HG03439 (cell line): ENCODE data around the gene IL1RL1.
A peak's percentile ranks its signal among the peaks of the same experiment; 100 is the strongest.

Source experiments
- ATAC-seq: cut with Tn5 transposase; IDR thresholded peaks from one replicate; pipeline ENCODE4 v1.9.1; 2021; ENCODE audit warnings: mild to moderate bottlenecking, moderate library complexity; ENCODE audit not compliant: unreplicated experiment

The IL1RL1 gene

DNA sequence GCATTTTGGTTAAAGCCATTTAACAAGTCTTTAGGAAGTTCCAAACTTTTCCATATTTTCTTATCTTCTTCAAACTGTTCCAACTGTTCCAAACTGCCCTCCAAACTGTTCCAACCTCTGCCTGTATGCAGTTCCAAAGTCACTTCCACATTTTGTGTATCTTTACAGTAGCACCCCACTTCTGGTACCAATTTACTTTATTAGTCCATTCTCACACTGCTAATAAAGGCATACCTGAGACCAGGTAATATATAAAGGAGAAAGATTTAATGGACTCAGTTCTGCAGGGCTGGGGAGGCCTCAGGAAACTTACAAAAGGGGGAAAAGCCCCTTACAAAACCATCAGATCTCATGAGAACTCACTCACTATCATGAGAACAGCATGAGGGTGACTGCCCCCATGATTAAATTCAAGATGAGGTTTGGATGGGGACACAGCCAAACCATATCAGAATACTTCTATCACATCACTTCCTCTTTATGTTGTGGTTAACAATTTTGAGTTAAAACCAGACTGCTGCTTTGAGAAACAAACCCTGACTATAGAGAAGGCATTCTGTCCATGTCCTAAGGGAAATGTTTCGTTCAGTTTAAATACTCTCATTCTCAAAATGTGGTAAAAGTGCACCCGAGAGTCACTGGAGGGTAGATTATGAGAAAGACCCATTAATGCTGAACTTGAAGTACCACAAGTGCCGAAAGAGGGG, 55.2 kb downstream of the IL1RL1 start:
- peak; percentile 52 for ATAC-seq

- ATAC-seq, result peak; percentile 66
Measured at GRCh38 chr2:102367331-102367971, 56.1 kb downstream of the IL1RL1 start.

GRCh38 chr2:102368461-102369109, 57.2 kb downstream of the IL1RL1 start:
- ATAC-seq, result no peak

DNA sequence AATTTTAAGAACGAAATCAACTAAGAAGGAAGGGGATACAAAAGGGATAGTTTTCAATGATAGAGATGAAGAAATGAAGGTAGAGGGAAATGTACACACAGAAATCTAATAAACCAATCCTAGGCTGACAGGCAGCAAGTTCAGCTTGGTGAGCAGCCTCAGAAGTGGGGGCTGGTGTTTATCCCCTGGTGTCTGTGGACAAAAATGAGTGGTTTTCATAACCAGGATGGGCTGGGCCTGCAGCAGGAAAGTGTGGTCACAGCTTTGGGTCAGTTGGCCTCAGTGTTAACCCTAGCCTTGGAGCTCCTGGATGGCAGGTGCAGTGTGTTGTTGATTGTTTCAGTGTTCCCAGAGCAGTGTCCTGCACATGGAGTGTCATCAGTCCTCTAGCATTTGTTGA, 58.5 kb downstream of the IL1RL1 start:
- no peak for ATAC-seq

DNA sequence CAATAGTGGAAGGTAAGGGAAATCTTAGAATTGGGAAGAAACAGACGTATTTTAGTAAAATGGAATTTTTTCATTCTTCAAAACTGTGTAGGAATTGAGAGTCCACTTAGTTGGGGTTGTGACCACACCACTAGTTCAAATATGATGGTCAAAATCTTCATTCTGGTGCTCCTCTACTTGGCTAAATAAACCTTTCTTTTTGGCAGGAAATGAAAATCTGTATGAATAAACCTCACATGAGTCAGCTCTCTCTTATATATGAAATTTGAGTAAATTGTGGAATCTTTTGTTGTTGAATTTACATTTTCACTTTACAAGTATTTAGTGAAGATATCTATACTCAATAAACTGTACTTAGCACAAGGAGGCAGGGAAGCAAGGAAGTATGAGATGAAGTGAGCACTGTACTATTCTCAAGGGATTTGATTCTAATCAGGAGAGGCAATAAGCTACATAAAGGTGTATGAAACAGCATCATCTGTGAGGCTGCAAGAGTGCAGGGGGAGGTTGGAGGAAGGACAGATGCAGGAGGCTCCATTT, 64.8 kb downstream of the IL1RL1 start:
- ATAC-seq, result no peak

GRCh38 chr2:102383722-102384121, 72.4 kb downstream of the IL1RL1 start:
- no peak for ATAC-seq

DNA sequence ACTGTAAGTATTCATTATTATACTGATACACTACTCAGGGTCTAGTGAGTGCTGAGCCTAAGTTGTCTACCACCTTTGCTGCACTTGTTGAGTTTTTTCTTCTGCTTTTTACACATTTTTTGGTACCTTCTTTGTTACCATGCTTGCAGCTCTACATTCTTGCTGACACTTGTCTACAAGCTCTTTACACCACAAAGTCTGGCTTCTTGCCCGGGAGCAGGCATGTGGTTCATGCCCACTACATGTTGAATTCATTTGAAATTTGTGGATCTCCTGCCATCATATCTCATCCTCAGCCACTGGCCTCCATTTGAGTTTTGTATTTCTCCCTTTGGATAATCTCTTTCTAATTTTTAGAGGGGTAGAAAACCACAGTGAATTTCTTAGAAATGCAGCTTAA, 74.2 kb downstream of the IL1RL1 start:
- no peak for ATAC-seq

- no peak for ATAC-seq
Measured at GRCh38 chr2:102386004-102386403, 74.6 kb downstream of the IL1RL1 start.

DNA sequence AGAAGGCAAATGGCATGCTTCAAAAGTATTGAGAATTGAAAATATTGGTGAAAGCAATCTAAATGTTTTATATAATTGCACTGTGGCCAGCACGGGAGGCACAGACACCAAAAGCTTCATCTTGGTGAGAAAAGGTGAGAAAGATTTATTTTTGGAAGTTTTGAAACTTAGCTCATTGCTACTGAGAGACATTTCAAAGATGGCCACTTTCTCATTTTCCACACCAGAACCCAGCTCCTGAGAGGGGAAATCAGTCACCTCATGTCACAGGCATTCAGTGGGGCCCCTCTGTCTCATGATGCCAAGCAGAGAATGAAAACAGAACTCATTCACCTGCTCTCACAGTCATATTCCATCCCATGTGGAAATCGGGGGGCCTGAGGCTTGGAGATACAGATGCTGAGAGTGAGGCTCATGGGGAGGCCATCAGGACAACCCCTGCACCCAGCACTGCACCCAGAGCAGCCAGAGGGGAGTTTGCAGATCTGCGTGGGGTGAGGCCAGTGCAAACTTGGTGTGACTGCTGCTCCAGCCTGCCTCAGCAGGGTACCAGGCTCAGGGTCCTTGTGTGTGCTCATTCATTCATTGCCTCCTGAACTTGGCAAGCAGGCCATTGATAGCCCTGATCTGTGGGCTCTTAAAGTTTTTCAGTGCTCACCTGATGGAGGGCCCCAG, 75.6 kb downstream of the IL1RL1 start:
- ATAC-seq, result no peak

DNA sequence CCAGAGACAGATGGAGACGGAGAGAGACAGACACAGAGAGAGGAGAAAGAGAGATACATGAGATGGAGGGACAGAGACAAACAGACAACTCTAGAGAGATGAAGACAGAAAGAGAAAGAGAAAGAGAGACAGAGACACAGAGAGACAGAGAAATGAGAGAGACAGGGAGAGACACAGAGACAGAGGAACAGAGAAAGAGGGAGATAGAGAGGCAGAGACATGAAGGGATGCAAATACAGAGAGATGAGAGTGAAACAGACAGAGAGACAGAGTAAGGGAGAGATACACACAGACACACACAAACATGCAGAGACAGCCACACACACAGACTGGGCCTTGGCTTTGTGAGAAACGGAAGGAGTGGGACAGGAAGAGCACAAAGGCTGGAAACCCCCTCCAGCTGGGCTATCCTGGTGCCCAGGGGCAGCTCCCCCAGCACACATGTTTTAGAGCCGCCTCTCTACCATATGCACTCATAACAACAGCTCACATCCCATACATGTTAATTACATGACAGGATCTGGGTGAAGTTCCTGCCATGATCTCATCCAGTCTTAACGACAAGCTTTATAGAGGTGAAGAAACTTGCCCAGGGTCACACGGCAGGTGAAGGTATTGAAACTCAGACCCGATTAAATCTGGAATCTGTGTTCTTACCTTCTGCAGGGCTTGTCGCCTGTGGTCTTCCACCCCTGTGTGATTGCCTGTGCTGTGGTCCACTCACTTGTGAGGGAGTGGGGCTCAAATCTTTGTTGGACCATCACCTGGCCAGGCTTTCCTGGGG, 76.6 kb downstream of the IL1RL1 start:
- ATAC-seq, result no peak

DNA sequence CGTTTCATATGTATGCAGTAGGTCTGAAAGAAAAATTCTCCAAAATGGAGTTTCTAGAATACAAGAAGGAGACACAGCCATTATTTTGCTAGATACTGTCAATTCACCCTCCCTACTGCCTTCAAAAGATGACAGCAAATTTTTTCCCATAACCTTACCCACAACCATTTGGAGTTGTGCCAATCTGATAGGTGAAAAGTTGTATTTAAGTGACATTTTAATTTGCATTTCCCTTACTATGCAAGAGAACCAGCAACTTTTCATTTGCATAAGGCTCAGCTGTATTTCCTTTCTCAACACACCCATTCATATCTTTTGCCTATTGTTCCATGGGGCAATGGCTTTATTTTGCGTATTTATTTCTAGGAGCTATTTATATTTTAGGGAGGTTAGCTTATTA, 80.2 kb downstream of the IL1RL1 start:
- ATAC-seq, result no peak

GRCh38 chr2:102392096-102392495, 80.7 kb downstream of the IL1RL1 start:
- no peak for ATAC-seq

- no peak for ATAC-seq
Measured at GRCh38 chr2:102392942-102393341, 81.6 kb downstream of the IL1RL1 start.

GRCh38 chr2:102396012-102396411, 84.6 kb downstream of the IL1RL1 start:
- no peak for ATAC-seq

GRCh38 chr2:102397209-102397608, 85.8 kb downstream of the IL1RL1 start:
- no peak for ATAC-seq

DNA sequence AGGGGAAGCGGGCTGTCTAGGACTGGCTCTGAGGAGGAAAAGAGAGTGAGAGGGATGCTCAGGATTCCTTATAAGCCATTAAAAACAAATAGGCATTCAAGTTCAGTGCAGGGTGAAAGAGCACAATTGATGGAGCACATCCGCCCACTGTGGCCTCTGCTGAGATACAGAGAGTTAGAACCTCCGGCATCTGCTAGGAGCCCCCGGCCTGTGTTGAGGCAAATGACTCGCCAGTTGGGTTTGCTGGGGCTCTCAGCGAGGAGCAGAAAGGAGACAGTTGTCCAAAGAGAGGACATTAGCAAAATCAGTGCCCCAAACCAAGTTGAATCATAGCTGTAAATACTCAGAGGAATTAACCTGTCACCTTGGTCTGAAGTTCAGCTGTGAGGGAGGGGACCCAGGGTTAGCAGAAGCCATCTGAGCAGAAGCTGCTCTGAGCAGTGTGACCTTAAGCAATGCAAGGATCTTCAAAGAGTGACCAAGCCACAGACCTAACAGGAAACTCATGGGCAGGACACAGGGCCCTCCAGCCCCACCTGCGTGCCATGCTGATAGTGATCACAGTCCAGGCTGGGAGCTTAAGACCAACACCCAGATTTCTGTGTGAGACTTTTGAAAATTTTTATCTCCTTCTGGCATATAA, 88.3 kb downstream of the IL1RL1 start:
- no peak for ATAC-seq

DNA sequence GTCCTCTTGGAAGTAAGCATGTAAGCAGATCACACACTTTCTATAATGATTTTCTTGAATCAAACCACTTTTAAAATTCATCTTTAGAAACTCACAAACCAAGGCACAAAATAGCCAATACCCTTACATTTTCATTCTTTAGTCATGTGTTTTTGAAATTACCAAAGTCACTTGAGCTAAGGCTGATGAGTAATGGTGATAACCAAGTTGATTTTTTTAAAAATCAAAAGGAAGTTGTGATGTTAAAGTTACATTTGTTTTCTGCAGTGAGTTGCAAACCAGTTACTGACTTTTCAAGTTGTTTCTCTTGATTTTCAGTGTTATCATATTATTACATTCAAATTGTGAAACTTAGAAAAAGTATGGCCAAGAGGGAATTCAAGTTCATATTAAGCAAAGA, 90.1 kb downstream of the IL1RL1 start:
- ATAC-seq, result no peak
